Activated naive CD4-positive, alpha-beta T cell treated with Interleukin-2 at 50 U/mL for 16 hours (primary cell): ENCODE measurements around the gene ERO1A.

Experiments used
- DNase-seq: peaks from one replicate; pipeline ENCODE4 v3.0.0-alpha.2; 2020

ERO1A gene

GRCh38 chr14:52599974-52600373 is 95.4 kb downstream of the ERO1A start:
- DNase-seq, result no peak

- DNase-seq, result no peak
These were observed 96.8 kb downstream of the ERO1A start for GRCh38 chr14:52598568-52598967.

DNA sequence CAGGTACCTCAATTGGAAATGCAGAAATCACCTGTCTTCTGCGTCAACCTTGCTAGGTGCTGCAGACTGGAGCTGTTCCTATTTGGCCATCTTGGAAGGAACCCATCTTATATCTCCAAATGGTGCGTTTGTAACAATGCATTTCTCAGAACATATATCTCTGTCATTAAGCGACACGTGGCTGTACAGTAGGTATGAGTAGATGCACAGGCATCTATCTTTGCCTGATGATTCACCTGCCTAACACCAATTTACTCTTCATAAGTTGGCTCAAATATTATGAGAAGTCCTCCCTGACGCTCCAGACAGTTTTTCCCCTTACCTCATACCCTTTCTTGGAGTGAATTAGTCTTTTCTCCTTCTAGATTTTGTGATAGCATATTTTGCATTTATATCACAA is 98.5 kb downstream of the ERO1A start:
- no peak for DNase-seq

- DNase-seq, result no peak
These were observed 99.0 kb downstream of the ERO1A start for GRCh38 chr14:52596320-52596719.

DNA sequence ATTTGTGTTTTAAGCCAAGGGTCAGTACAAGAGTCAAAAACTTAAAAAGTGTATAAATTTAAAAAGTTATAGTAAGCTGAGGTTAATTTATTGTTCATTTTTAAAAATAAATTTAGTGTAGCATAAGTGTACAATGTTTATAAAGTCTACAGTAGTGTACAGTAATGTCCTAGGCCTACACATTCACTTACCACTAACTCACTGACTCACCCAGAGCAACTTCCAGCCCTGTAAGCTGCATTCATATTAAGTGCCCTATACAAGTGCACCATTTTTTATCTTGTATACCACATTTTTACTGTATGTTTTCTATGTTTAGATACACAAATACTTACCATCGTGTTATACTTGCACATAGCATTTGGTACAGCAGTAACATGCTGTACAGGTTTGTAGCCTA is 105.0 kb downstream of the ERO1A start:
- no peak for DNase-seq
